ENCODE data around the gene IL3.

IL3 gene

DNA sequence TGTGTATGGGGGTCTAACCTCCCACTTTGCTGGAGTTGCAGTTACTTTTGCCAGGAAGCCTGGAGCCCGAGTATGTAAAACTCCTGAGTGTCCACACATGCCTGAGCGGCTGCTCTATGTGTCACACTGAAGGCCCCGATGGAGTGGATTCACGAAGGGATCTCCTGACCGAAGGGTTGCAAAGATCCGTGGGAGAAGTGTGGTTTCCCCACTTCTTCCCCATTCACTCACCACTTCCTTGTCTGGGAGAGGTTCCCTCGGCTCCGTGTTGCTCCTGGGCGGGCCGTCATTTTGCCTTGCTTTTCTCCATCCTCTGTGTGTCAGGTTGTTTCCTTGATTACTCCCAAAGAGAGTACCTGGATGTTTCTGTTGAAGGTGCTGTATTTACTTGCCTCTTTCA, 16.2 kb upstream of the IL3 start:
- FAIRE-seq (no peak), DNase-seq (ENCODE audit: insufficient read length, low spot score) (no peak)
- TF ChIP-seq POU2F2 (IDR thresholded peaks at IDR 0.05; ENCODE audit: low read depth, low read length) (no peak), TAF1 (IDR thresholded peaks at IDR 0.05; ENCODE audit: low read depth, low read length) (no peak), POLR2A (IDR thresholded peaks at IDR 0.05; ENCODE audit: low read depth, low read length) (no peak), SPI1 (IDR thresholded peaks at IDR 0.05; ENCODE audit: low read depth, low read length) (no peak), POLR2AphosphoS5 (IDR thresholded peaks at IDR 0.05; ENCODE audit: low read depth, low read length) (no peak), PAX5 (IDR thresholded peaks at IDR 0.05; ENCODE audit: insufficient read depth, low read length, severe bottlenecking) (no peak)

- TF ChIP-seq TAF1 (IDR thresholded peaks at IDR 0.05; ENCODE audit: low read depth, low read length) (no peak), PAX5 (IDR thresholded peaks at IDR 0.05; ENCODE audit: insufficient read depth, low read length, severe bottlenecking) (no peak)
- no peak for FAIRE-seq
- DNase-seq (ENCODE audit: insufficient read length, low spot score): no peak
These were observed 13.6 kb upstream of the IL3 start for GRCh38 chr5:132046880-132047299.

DNA sequence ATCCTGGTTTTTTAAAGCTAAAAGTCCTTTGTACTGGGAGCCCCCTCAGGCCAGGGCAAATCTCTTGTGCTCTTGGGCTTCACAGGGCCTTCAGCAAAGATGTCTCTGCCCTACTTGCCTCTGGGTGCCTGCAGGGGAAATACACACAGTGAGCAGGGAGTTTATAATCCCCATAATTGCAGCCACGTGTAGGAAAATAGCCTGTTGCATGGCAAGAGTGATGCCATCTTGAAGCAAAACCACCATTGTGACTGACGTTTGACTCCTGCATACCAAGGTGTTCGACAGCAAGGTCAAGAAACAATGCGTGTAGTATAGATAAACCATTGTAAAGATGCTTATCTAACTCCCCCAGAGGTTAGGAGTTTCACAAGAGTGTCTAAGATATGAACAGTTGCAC, 11.4 kb upstream of the IL3 start:
- FAIRE-seq: no peak

DNA sequence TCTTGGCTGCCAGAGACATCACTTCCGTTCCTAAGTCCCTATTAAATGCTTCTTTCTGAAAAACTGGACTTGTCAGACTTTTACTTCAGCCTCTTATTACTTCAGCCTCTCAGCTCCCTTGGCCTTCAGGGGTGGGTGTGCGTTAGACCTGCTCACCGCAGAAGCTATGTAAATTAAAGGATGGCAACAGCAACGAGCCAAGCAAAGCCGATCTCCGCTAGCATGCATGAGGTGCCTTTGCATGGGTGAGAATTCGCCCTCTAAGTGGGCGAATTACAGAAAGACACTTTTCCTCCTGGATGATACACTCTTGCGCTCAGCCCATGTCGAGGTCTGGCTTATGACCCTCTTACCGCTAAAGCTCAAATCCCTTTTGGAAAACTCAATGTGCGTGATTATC, 10.9 kb upstream of the IL3 start:
- FAIRE-seq: no peak
- TF ChIP-seq POU2F2 (IDR thresholded peaks at IDR 0.05; ENCODE audit: low read depth, low read length) (no peak), PAX5 (IDR thresholded peaks at IDR 0.05; ENCODE audit: insufficient read depth, low read length, severe bottlenecking) (no peak), POLR2AphosphoS5 (IDR thresholded peaks at IDR 0.05; ENCODE audit: low read depth, low read length) (no peak), POLR2A (IDR thresholded peaks at IDR 0.05; ENCODE audit: low read depth, low read length) (no peak), SPI1 (IDR thresholded peaks at IDR 0.05; ENCODE audit: low read depth, low read length) (no peak), TAF1 (IDR thresholded peaks at IDR 0.05; ENCODE audit: low read depth, low read length) (no peak)
- DNase-seq (ENCODE audit: insufficient read length, low spot score): no peak

More for the DNA sequence above, 11.4 kb upstream of the IL3 start:
- DNase-seq (ENCODE audit: insufficient read length, low spot score): no peak
- no peak for TF ChIP-seq POLR2A (IDR thresholded peaks at IDR 0.05; ENCODE audit: low read depth, low read length)
- no peak for TF ChIP-seq TAF1 (IDR thresholded peaks at IDR 0.05; ENCODE audit: low read depth, low read length)
- no peak for TF ChIP-seq POU2F2 (IDR thresholded peaks at IDR 0.05; ENCODE audit: low read depth, low read length)
- TF ChIP-seq POLR2AphosphoS5 (IDR thresholded peaks at IDR 0.05; ENCODE audit: low read depth, low read length): no peak
- no peak for TF ChIP-seq PAX5 (IDR thresholded peaks at IDR 0.05; ENCODE audit: insufficient read depth, low read length, severe bottlenecking)
- TF ChIP-seq SPI1 (IDR thresholded peaks at IDR 0.05; ENCODE audit: low read depth, low read length): no peak

- no peak for FAIRE-seq
These were observed 10.3 kb upstream of the IL3 start for GRCh38 chr5:132050136-132050535.

GRCh38 chr5:132050661-132051552, 9.5 kb upstream of the IL3 start:
- DNase-seq (ENCODE audit: insufficient read length, low spot score): no peak
- no peak for FAIRE-seq
- TF ChIP-seq POLR2A (IDR thresholded peaks at IDR 0.05; ENCODE audit: low read depth, low read length) (no peak), TAF1 (IDR thresholded peaks at IDR 0.05; ENCODE audit: low read depth, low read length) (no peak), PAX5 (IDR thresholded peaks at IDR 0.05; ENCODE audit: insufficient read depth, low read length, severe bottlenecking) (no peak), POU2F2 (IDR thresholded peaks at IDR 0.05; ENCODE audit: low read depth, low read length) (no peak), POLR2AphosphoS5 (IDR thresholded peaks at IDR 0.05; ENCODE audit: low read depth, low read length) (no peak), SPI1 (IDR thresholded peaks at IDR 0.05; ENCODE audit: low read depth, low read length) (no peak)

More at GRCh38 chr5:132050136-132050535, 10.3 kb upstream of the IL3 start:
- TF ChIP-seq SPI1 (IDR thresholded peaks at IDR 0.05; ENCODE audit: low read depth, low read length) (peak; percentile 43; the same call in 1 of the 2 replicates), POLR2AphosphoS5 (IDR thresholded peaks at IDR 0.05; ENCODE audit: low read depth, low read length) (no peak)
- DNase-seq (ENCODE audit: insufficient read length, low spot score): no peak

DNA sequence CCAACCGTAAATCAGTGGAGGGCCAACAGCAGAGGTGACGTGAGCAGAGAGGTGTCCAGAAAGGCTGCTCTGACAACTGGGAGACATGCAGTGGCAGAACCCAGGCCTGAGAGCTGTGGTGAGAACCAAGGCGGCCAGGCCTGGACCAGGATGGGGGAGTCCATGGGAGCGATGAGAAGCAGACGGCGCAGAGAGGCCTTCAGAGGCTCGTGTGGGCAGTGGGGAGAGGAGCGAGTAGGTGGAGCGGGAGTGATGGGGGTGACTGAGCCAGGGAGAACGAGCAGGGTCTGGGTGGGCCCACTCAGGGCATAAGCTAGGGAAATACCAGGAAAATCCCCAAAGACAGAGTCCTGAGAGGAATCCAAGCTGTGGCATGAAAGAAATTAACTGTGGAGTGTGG, 7.9 kb upstream of the IL3 start:
- FAIRE-seq (no peak), DNase-seq (ENCODE audit: insufficient read length, low spot score) (no peak)
- TF ChIP-seq SPI1 (IDR thresholded peaks at IDR 0.05; ENCODE audit: low read depth, low read length) (no peak), POLR2A (IDR thresholded peaks at IDR 0.05; ENCODE audit: low read depth, low read length) (no peak), POU2F2 (IDR thresholded peaks at IDR 0.05; ENCODE audit: low read depth, low read length) (no peak), PAX5 (IDR thresholded peaks at IDR 0.05; ENCODE audit: insufficient read depth, low read length, severe bottlenecking) (no peak), TAF1 (IDR thresholded peaks at IDR 0.05; ENCODE audit: low read depth, low read length) (no peak), POLR2AphosphoS5 (IDR thresholded peaks at IDR 0.05; ENCODE audit: low read depth, low read length) (no peak)

- FAIRE-seq (no peak), DNase-seq (ENCODE audit: insufficient read length, low spot score) (no peak)
- TF ChIP-seq PAX5 (IDR thresholded peaks at IDR 0.05; ENCODE audit: insufficient read depth, low read length, severe bottlenecking) (no peak), POLR2A (IDR thresholded peaks at IDR 0.05; ENCODE audit: low read depth, low read length) (no peak), POU2F2 (IDR thresholded peaks at IDR 0.05; ENCODE audit: low read depth, low read length) (no peak)
These were observed 7.0 kb upstream of the IL3 start for GRCh38 chr5:132053483-132053882.

- TF ChIP-seq POLR2AphosphoS5 (IDR thresholded peaks at IDR 0.05; ENCODE audit: low read depth, low read length) (no peak), POLR2A (IDR thresholded peaks at IDR 0.05; ENCODE audit: low read depth, low read length) (no peak), TAF1 (IDR thresholded peaks at IDR 0.05; ENCODE audit: low read depth, low read length) (no peak), SPI1 (IDR thresholded peaks at IDR 0.05; ENCODE audit: low read depth, low read length) (no peak), PAX5 (IDR thresholded peaks at IDR 0.05; ENCODE audit: insufficient read depth, low read length, severe bottlenecking) (no peak), POU2F2 (IDR thresholded peaks at IDR 0.05; ENCODE audit: low read depth, low read length) (no peak)
- no peak for FAIRE-seq
- DNase-seq (ENCODE audit: insufficient read length, low spot score): no peak
These were observed 6.3 kb upstream of the IL3 start for GRCh38 chr5:132054031-132054696.

Measured in GM12891 (cell line).